Limb (tissue), 2 donors: ENCODE data around the gene BARHL2.

Experiments
- DNase-seq, 2 donors: peaks; one replicate each; pipeline ENCODE4 v3.0.0-alpha.2; 2016; ENCODE audit errors: extremely low spot score in 2 of 2

BARHL2 gene

GRCh38 chr1:90710579-90711536 lies 6.2 kb downstream of the BARHL2 start:
- peak in 1 of 2 donors; percentile 48 for DNase-seq

- no peak for DNase-seq
These were observed 7.6 kb downstream of the BARHL2 start for GRCh38 chr1:90709535-90709934.

GRCh38 chr1:90708826-90709225 lies 8.3 kb downstream of the BARHL2 start:
- DNase-seq: no peak

- no peak for DNase-seq
These were observed 8.8 kb downstream of the BARHL2 start for GRCh38 chr1:90708236-90708786.

GRCh38 chr1:90707363-90707710 lies 9.8 kb downstream of the BARHL2 start:
- DNase-seq: peak in 1 of 2 donors; percentile 78

- peak in 1 of 2 donors; percentile 64 for DNase-seq
These were observed 10.4 kb downstream of the BARHL2 start for GRCh38 chr1:90706437-90707362.

- DNase-seq: no peak
These were observed 11.1 kb downstream of the BARHL2 start for GRCh38 chr1:90705956-90706355.

- DNase-seq: no peak
These were observed 12.3 kb downstream of the BARHL2 start for GRCh38 chr1:90704817-90705216.

- DNase-seq: no peak
These were observed 22.3 kb downstream of the BARHL2 start for GRCh38 chr1:90694846-90695245.

GRCh38 chr1:90687747-90688146 lies 29.4 kb downstream of the BARHL2 start:
- DNase-seq: no peak

GRCh38 chr1:90675161-90675847 lies 41.8 kb downstream of the BARHL2 start:
- no peak for DNase-seq

GRCh38 chr1:90671741-90672140 lies 45.4 kb downstream of the BARHL2 start:
- DNase-seq: no peak

- DNase-seq: no peak
These were observed 45.9 kb downstream of the BARHL2 start for GRCh38 chr1:90671251-90671650.
